Activated naive CD4-positive, alpha-beta T cell treated with anti-CD3 and anti-CD28 coated beads, Interleukin-2, amount 50 U/mL, for 24 hours (primary cell): Measurements from ENCODE around the gene ZNF664.

Experiments used
- H3K27ac Mint-ChIP-seq: one replicate; pipeline ENCODE4 v1.8.0; 2021; ENCODE audit warnings: mild to moderate bottlenecking, mixed read lengths
- H3K27me3 Mint-ChIP-seq: one replicate; pipeline ENCODE4 v1.8.0; 2021; ENCODE audit warnings: mixed read lengths
- H3K36me3 Mint-ChIP-seq: one replicate; pipeline ENCODE4 v1.8.0; 2021; ENCODE audit warnings: mixed read lengths
- H3K4me1 Mint-ChIP-seq: one replicate; pipeline ENCODE4 v1.8.0; 2021; ENCODE audit warnings: mixed read lengths
- H3K4me3 Mint-ChIP-seq: one replicate; pipeline ENCODE4 v1.8.0; 2021; ENCODE audit warnings: mild to moderate bottlenecking, mixed read lengths
- H3K9me3 Mint-ChIP-seq: one replicate; pipeline ENCODE4 v1.8.0; 2021; ENCODE audit warnings: mixed read lengths

The ZNF664 gene

GRCh38 chr12:124022161-124022560 is 49.1 kb downstream of the ZNF664 start:
- H3K27me3 Mint-ChIP-seq = no peaks in the 10 kb centered on the region
- no peak overlapping the region for H3K27ac Mint-ChIP-seq
- no peak overlapping the region for H3K4me3 Mint-ChIP-seq
- peaks cover 1% of the 10 kb centered on the region for H3K36me3 Mint-ChIP-seq
- H3K9me3 Mint-ChIP-seq = no peaks in the 10 kb centered on the region
- H3K4me1 Mint-ChIP-seq = no peaks in the 10 kb centered on the region

GRCh38 chr12:124024263-124024678 is 51.3 kb downstream of the ZNF664 start:
- no peaks in the 10 kb centered on the region for H3K27me3 Mint-ChIP-seq
- peaks cover 1% of the 10 kb centered on the region for H3K36me3 Mint-ChIP-seq
- no peaks in the 10 kb centered on the region for H3K9me3 Mint-ChIP-seq
- H3K27ac Mint-ChIP-seq = peak overlapping the region; percentile 20
- H3K4me3 Mint-ChIP-seq = no peak overlapping the region
- no peaks in the 10 kb centered on the region for H3K4me1 Mint-ChIP-seq

- Mint-ChIP-seq H3K36me3 (peaks cover 1% of the 10 kb centered on the region), H3K9me3 (no peaks in the 10 kb centered on the region), H3K4me3 (no peak overlapping the region), H3K27ac (no peak overlapping the region), H3K27me3 (no peaks in the 10 kb centered on the region), H3K4me1 (no peaks in the 10 kb centered on the region)
Observed at GRCh38 chr12:124024776-124025175, 51.8 kb downstream of the ZNF664 start.

GRCh38 chr12:124025661-124026060 is 52.6 kb downstream of the ZNF664 start:
- H3K36me3 Mint-ChIP-seq = peaks cover 1% of the 10 kb centered on the region
- H3K27ac Mint-ChIP-seq = no peak overlapping the region

GRCh38 chr12:124026755-124027745 is 54.0 kb downstream of the ZNF664 start:
- H3K27ac Mint-ChIP-seq = no peak overlapping the region
- H3K36me3 Mint-ChIP-seq = peaks cover 1% of the 10 kb centered on the region
- H3K4me1 Mint-ChIP-seq = no peaks in the 10 kb centered on the region
- H3K27me3 Mint-ChIP-seq = no peaks in the 10 kb centered on the region
- no peak overlapping the region for H3K4me3 Mint-ChIP-seq
- no peaks in the 10 kb centered on the region for H3K9me3 Mint-ChIP-seq

More at GRCh38 chr12:124025661-124026060, 52.6 kb downstream of the ZNF664 start:
- Mint-ChIP-seq H3K27me3 (no peaks in the 10 kb centered on the region), H3K9me3 (no peaks in the 10 kb centered on the region), H3K4me3 (no peak overlapping the region), H3K4me1 (no peaks in the 10 kb centered on the region)

- H3K4me3 Mint-ChIP-seq = no peak overlapping the region
- no peak overlapping the region for H3K27ac Mint-ChIP-seq
- H3K9me3 Mint-ChIP-seq = no peaks in the 10 kb centered on the region
- no peaks in the 10 kb centered on the region for H3K4me1 Mint-ChIP-seq
- no peaks in the 10 kb centered on the region for H3K27me3 Mint-ChIP-seq
- H3K36me3 Mint-ChIP-seq = no peaks in the 10 kb centered on the region
Observed at GRCh38 chr12:124027753-124028554, 54.9 kb downstream of the ZNF664 start.

- no peaks in the 10 kb centered on the region for H3K36me3 Mint-ChIP-seq
- no peaks in the 10 kb centered on the region for H3K27me3 Mint-ChIP-seq
- no peaks in the 10 kb centered on the region for H3K9me3 Mint-ChIP-seq
- no peaks in the 10 kb centered on the region for H3K4me1 Mint-ChIP-seq
- H3K27ac Mint-ChIP-seq = no peak overlapping the region
- H3K4me3 Mint-ChIP-seq = no peak overlapping the region
Observed at GRCh38 chr12:124028555-124028925, 55.5 kb downstream of the ZNF664 start.

GRCh38 chr12:124030008-124030407 is 57.0 kb downstream of the ZNF664 start:
- Mint-ChIP-seq H3K27ac (no peak overlapping the region), H3K36me3 (no peaks in the 10 kb centered on the region), H3K4me3 (no peak overlapping the region), H3K27me3 (no peaks in the 10 kb centered on the region), H3K4me1 (no peaks in the 10 kb centered on the region), H3K9me3 (no peaks in the 10 kb centered on the region)

GRCh38 chr12:124030510-124030909 is 57.5 kb downstream of the ZNF664 start:
- Mint-ChIP-seq H3K27me3 (no peaks in the 10 kb centered on the region), H3K4me1 (no peaks in the 10 kb centered on the region), H3K4me3 (no peak overlapping the region), H3K36me3 (no peaks in the 10 kb centered on the region), H3K9me3 (no peaks in the 10 kb centered on the region), H3K27ac (no peak overlapping the region)

- Mint-ChIP-seq H3K27me3 (no peaks in the 10 kb centered on the region), H3K27ac (no peak overlapping the region), H3K4me1 (no peaks in the 10 kb centered on the region), H3K4me3 (no peak overlapping the region), H3K9me3 (no peaks in the 10 kb centered on the region), H3K36me3 (no peaks in the 10 kb centered on the region)
Observed at GRCh38 chr12:124031058-124031457, 58.0 kb downstream of the ZNF664 start.

- no peak overlapping the region for H3K27ac Mint-ChIP-seq
- no peaks in the 10 kb centered on the region for H3K27me3 Mint-ChIP-seq
- no peaks in the 10 kb centered on the region for H3K4me1 Mint-ChIP-seq
- H3K4me3 Mint-ChIP-seq = no peak overlapping the region
- no peaks in the 10 kb centered on the region for H3K36me3 Mint-ChIP-seq
- no peaks in the 10 kb centered on the region for H3K9me3 Mint-ChIP-seq
Observed at GRCh38 chr12:124032265-124032886, 59.4 kb downstream of the ZNF664 start.

GRCh38 chr12:124033859-124034258 is 60.8 kb downstream of the ZNF664 start:
- H3K36me3 Mint-ChIP-seq = no peaks in the 10 kb centered on the region
- H3K27ac Mint-ChIP-seq = no peak overlapping the region
- no peaks in the 10 kb centered on the region for H3K4me1 Mint-ChIP-seq
- H3K4me3 Mint-ChIP-seq = no peak overlapping the region
- H3K9me3 Mint-ChIP-seq = no peaks in the 10 kb centered on the region
- H3K27me3 Mint-ChIP-seq = peaks cover 1% of the 10 kb centered on the region

GRCh38 chr12:124034297-124034696 is 61.3 kb downstream of the ZNF664 start:
- Mint-ChIP-seq H3K27me3 (peaks cover 1% of the 10 kb centered on the region), H3K36me3 (no peaks in the 10 kb centered on the region), H3K4me3 (no peak overlapping the region), H3K27ac (no peak overlapping the region), H3K4me1 (no peaks in the 10 kb centered on the region), H3K9me3 (no peaks in the 10 kb centered on the region)

- Mint-ChIP-seq H3K27ac (no peak overlapping the region), H3K9me3 (no peaks in the 10 kb centered on the region), H3K4me3 (no peak overlapping the region), H3K4me1 (no peaks in the 10 kb centered on the region), H3K36me3 (no peaks in the 10 kb centered on the region), H3K27me3 (peaks cover 1% of the 10 kb centered on the region)
Observed at GRCh38 chr12:124035163-124035562, 62.1 kb downstream of the ZNF664 start.

GRCh38 chr12:124036171-124036598 is 63.2 kb downstream of the ZNF664 start:
- H3K27ac Mint-ChIP-seq = peak overlapping the region; percentile 37
- H3K27me3 Mint-ChIP-seq = peaks cover 1% of the 10 kb centered on the region
- no peaks in the 10 kb centered on the region for H3K36me3 Mint-ChIP-seq
- no peaks in the 10 kb centered on the region for H3K9me3 Mint-ChIP-seq
- H3K4me3 Mint-ChIP-seq = no peak overlapping the region
- H3K4me1 Mint-ChIP-seq = no peaks in the 10 kb centered on the region
